Nucleus accumbens (tissue), 56 donors: ENCODE measurements around the gene FTL.
A peak's percentile ranks its signal among the peaks of the same experiment; 100 is the strongest.
"Not testable (repeated sequence)": the region's sequence is repeated elsewhere in the genome, so short reads cannot be mapped to it uniquely, and the experiment has no call there.

Experiments
- DNase-seq, 56 donors: peaks; one replicate each; lab custom pipeline; 2025; lab: John Stamatoyannopoulos, UW

Gene FTL

GRCh38 chr19:48965040-48965805 is at the start of gene FTL:
Gene FTL (plus strand): TSS chr19:48965309. CDS start chr19:48965508, 199 bp downstream.
- peak; percentile 77 to 99 (median 96) for DNase-seq

GRCh38 chr19:48915757-48916156 is 49.4 kb upstream of the FTL start:
- peak in 1 of 56 donors; percentile 7 for DNase-seq

- no peak for DNase-seq
Measured at GRCh38 chr19:48918071-48918470, 47.0 kb upstream of the FTL start.

- peak in 6 of 56 donors; percentile 1 to 29 (median 3) for DNase-seq
Measured at GRCh38 chr19:48918801-48919247, 46.3 kb upstream of the FTL start.

- DNase-seq: not testable (repeated sequence)
Measured at GRCh38 chr19:48919271-48919670, 45.8 kb upstream of the FTL start.

GRCh38 chr19:48920949-48921348 is 44.2 kb upstream of the FTL start:
- DNase-seq: no peak

GRCh38 chr19:48921721-48922500 is 43.2 kb upstream of the FTL start:
- no peak for DNase-seq

- no peak for DNase-seq
Measured at GRCh38 chr19:48922548-48923490, 42.3 kb upstream of the FTL start.

- DNase-seq: no peak
Measured at GRCh38 chr19:48925240-48925843, 39.8 kb upstream of the FTL start.

GRCh38 chr19:48925890-48926289 is 39.2 kb upstream of the FTL start:
- not testable (repeated sequence) for DNase-seq

GRCh38 chr19:48926909-48927308 is 38.2 kb upstream of the FTL start:
- DNase-seq: peak in 41 of 56 donors; percentile 1 to 80 (median 29)

GRCh38 chr19:48927692-48928091 is 37.4 kb upstream of the FTL start:
- DNase-seq: not testable (repeated sequence)

- no peak for DNase-seq
Measured at GRCh38 chr19:48928164-48929025, 36.7 kb upstream of the FTL start.

- DNase-seq: peak in 45 of 56 donors; percentile 4 to 88 (median 56)
Measured at GRCh38 chr19:48933382-48933932, 31.7 kb upstream of the FTL start, which contains the start of gene DHDH. Gene DHDH (plus strand): TSS chr19:48933699. CDS start chr19:48933722, 23 bp downstream.

- DNase-seq: no peak
Measured at GRCh38 chr19:48934837-48935236, 30.3 kb upstream of the FTL start.

GRCh38 chr19:48935864-48936263 is 29.2 kb upstream of the FTL start:
- no peak for DNase-seq

- DNase-seq: no peak
Measured at GRCh38 chr19:48938256-48938655, 26.9 kb upstream of the FTL start.

- DNase-seq: no peak
Measured at GRCh38 chr19:48940902-48941301, 24.2 kb upstream of the FTL start.

GRCh38 chr19:48943081-48943480 is 22.0 kb upstream of the FTL start:
- no peak for DNase-seq
